ENCODE measurements around the gene LNX1.
"Not testable (repeated sequence)": the region's sequence is repeated elsewhere in the genome, so short reads cannot be mapped to it uniquely, and the experiment has no call there.

DNA sequence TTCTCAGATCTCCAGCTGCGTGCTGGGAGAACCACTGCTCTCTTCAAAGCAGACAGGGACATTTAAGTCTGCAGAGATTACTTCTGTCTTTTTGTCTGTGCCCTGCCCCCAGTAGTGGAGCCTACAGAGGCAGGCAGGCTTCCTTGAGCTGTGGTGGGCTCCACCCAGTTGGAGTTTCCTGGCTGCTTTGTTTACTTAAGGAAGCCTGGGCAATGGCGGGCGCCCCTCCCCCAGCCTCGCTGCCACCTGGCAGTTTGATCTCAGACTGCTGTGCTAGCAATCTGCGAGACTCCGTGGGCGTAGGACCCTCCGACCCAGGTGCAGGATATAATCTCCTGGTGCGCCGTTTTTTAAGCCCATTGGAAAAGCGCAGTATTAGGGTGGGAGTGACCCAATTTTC, 181.8 kb downstream of the LNX1 start:
- TF ChIP-seq, protein P1, sequence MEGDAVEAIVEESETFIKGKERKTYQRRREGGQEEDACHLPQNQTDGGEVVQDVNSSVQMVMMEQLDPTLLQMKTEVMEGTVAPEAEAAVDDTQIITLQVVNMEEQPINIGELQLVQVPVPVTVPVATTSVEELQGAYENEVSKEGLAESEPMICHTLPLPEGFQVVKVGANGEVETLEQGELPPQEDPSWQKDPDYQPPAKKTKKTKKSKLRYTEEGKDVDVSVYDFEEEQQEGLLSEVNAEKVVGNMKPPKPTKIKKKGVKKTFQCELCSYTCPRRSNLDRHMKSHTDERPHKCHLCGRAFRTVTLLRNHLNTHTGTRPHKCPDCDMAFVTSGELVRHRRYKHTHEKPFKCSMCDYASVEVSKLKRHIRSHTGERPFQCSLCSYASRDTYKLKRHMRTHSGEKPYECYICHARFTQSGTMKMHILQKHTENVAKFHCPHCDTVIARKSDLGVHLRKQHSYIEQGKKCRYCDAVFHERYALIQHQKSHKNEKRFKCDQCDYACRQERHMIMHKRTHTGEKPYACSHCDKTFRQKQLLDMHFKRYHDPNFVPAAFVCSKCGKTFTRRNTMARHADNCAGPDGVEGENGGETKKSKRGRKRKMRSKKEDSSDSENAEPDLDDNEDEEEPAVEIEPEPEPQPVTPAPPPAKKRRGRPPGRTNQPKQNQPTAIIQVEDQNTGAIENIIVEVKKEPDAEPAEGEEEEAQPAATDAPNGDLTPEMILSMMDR (IDR thresholded peaks at IDR 0.05), result not testable (repeated sequence)
- TF ChIP-seq POLR2A (IDR thresholded peaks at IDR 0.05), result not testable (repeated sequence)
